Measurements from ENCODE around the gene KRTAP5-11.
"Not testable (repeated sequence)": the region's sequence is repeated elsewhere in the genome, so short reads cannot be mapped to it uniquely, and the experiment has no call there.

Gene KRTAP5-11

DNA sequence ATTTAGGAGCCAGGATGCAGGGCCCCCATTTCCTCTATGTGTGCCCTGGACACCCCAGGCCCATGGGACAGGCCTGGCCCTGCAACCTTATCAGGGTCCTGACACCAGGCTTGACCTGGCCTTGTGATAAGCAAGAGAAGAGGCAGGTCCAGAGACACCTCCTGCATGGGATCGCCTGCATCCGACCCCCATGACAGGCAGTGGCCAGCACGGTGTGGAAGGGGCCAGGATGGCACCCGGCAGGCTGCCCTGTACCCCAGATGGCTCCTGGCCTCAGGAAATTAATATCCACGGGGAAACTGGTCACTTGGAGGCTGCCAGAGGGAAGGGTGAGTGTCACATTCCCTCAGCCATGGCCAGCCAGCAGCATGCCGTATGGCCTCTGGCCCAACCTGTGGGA is 27.7 kb downstream of the KRTAP5-11 start:
- DNase-seq = no peak

DNA sequence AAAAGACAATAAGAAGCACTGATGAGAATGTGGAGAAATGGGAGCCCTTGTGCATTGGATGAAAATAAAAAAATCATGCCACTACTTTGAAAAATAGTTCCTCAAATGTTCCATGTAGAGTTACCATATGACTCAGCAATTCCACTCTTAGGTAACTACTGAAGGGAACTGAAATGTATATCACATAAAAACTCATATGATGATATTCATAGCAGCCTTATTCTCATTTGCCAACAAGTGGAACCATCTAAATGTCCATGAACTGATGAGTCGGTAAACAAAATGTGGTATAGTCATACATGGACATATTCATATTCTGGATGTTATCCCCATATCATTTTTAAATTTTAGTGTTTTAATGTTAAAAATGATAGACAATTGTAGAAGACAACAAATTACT is 31.0 kb downstream of the KRTAP5-11 start:
- no peak for DNase-seq

DNA sequence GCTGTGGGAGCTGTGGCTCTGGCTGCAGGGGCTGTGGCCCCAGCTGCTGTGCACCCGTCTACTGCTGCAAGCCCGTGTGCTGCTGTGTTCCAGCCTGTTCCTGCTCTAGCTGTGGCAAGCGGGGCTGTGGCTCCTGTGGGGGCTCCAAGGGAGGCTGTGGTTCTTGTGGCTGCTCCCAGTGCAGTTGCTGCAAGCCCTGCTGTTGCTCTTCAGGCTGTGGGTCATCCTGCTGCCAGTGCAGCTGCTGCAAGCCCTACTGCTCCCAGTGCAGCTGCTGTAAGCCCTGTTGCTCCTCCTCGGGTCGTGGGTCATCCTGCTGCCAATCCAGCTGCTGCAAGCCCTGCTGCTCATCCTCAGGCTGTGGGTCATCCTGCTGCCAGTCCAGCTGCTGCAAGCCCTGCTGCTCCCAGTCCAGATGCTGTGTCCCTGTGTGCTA is 33.9 kb downstream of the KRTAP5-11 start:
- no peak for DNase-seq

DNA sequence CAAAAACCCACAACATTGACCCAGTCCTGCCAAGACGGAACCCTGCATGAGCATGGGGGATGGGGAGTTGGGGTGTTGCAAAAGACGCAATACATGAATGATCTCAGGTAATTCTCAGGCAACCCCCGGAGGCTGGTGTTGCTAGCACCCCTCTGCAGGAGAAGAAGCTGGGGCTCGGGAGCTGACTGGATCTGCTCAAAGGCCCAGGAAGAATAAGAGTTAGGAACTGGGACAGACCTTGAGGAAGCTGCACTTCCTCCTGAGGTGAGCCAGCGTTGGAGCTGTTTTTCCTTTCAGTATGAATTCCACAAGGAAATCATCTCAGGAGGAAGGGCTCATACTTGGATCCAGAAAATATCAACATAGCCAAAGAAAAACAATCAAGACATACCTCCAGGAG is 34.6 kb downstream of the KRTAP5-11 start, which contains the start of gene KRTAP5-9:
TSS of gene KRTAP5-9 (plus strand) at position 301 of the 400 bp plus-strand sequence. CDS start 238 bp downstream, outside the sequence.
- DNase-seq = no peak

DNA sequence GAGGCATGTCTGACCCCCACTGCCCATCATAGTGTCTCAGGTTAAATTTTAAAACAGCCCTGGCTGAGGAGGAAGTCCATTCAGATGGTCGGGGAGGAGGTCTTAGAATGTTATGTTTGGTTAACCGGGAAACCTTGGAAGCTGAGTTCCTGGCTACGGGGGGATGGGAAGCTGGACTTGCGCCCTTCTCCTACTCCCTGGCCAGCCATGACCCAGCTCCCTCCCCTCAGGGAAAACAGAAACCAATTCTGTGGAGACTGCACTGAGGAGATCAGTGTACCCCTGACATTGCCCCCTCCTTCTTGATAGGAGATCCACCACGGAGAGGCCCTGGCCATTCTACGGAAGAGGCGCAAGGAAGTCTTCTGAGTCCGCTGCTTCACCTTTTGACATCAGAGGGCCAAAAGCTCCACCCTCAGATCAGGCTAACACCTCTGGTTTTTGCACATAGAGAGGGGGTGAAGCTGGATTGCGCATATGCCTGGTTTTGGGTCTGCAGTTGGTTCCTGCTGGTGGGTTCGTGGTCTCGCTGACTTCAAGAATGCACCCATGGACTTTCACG is 37.2 kb downstream of the KRTAP5-11 start:
- DNase-seq = no peak

DNA sequence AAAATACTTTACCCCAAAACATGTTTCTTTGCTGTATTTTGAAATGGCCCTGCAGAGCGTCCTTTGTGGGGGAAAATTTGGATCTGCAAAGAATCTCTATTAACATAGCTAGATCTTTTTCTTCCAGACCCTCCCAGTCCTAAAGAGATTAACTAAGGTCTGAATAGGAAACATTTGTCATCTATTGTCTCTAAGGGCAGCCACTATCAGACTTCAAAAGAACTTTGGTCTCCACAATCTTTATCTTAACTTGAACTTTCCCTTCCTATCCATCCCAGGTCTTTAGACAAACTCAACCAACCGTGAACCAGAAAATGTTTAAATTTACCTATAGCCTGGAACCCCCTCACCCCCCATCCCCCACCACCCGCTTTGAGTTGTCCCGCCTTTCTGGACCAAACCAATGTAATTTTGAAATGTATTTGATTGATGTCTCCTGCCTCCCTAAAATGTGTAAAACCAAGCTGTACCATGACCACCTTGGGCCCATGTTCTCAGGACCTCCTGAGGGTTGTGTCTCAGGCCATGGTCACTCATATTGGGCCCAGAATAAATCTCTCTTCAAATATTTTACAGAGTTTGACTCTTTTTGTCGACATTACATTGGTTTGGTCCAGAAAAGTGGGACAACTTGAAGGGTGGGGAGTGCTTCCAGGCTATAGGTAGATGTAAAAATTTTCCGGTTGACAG is 38.0 kb downstream of the KRTAP5-11 start:
- no peak for DNase-seq

DNA sequence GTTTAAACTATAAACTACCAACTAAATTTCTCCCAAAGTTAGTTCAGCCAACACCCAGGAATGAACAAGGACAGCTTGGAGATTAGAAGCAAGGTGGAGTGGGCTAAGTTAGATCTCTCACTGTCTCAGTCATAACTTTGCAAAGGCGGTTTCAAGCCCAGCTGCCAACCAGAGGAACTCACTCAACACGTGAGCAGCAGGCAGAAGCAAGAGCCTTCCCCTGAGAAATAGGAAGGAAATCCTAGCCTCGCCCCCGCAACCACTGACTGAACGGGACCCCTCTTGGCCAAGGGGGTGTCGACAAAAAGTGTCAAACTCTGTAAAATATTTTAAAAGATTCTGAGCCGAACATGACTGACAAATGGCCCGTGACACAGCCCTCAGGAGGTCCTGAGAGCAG is 38.8 kb downstream of the KRTAP5-11 start:
- no peak for DNase-seq

DNA sequence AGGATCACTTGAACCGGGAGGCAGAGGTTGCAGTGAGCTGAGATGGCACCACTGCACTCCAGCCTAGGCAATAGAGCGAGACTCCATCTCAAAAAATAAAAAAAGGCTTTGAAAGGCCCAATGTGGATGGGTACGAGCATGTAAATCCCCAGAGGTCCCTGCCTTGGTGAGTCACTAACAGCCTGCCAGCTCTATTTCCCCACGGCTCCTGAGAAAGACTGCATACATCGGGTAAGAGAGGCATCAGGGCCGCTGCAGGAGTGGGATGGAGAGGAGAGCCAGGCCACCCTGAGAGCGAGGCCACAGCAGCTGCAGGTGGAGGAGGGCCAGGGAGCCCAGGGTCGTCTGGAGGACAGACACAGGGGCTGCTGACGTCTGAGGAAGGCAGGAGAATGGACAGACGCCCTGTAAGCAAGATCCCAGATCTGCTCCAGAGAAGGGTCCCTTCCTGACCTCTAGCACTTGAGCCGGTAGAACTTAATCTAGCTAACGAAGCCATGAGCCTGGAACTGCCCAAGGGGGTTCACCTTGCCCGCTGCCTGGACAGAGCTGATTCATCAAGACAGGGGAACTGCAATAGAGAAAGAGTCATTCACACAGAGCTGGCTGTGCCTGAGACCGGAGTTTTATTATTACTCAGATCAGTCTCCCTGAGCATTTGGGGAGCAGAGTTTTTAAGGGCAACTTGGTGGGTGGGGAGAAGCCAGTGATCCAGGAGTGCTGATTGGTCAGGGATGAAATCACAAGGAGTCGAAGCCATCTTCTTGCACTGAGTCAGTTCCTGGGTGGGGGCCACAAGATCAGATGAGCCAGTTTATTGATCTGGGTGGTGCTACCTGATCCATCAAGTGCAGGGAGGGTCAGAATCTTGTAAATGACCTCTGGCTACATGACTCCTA is 39.5 kb downstream of the KRTAP5-11 start:
- no peak for DNase-seq

DNA sequence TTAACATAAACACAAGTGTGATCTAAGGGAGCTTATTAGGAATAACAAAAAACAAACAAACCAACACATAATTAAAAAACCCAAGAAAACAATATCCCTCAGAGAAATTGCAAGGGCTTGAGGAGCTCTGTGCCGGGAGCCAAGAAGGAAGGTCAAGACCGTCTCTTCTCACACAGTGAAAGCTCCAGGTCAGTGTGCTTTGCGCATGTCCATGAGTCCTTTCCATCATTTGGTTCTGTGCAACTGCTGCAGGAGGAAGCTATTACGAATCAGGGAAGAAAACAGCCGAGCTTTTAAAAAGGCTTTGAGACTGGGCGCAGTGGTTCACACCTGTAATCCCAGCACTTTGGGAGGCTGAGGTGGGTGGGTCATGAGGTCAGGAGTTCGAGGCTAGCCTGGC is 40.3 kb downstream of the KRTAP5-11 start:
- no peak for DNase-seq

DNA sequence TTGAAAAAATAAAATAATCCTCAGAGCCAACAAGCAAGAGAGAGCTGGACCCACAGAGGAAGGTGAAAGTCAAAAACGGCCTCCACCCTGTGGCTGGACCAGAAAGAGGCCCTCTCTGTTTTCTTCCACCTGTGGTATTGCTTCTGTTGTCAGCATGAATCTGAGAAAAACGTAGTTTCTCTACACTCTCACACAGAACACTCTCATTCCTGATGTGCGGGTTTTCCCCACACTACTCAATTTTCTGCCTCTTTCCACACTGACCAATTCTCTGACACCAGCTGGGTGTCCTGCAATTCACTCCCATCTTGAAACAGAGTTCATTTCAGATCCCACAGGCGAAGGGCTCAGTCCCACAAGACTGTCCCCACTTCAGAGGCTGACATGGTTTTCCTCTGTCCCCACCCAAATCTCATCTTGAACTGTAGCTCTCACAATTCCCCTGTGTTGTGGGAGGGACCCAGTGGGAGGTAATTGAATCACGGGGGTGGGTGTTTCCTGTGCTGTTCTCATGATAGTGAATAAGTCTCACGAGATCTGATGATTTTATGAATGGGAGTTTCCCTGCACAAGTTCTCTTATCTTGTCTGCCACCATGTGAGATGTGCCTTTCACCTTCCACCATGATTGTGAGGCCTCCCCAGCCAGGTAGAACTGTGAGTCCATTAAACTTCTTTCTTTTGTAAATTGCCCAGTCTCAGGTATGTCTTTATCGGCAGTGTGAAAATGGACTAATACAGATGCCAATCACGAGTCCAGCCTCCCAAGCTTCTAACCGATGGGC is 42.0 kb downstream of the KRTAP5-11 start:
- not testable (repeated sequence) for DNase-seq

DNA sequence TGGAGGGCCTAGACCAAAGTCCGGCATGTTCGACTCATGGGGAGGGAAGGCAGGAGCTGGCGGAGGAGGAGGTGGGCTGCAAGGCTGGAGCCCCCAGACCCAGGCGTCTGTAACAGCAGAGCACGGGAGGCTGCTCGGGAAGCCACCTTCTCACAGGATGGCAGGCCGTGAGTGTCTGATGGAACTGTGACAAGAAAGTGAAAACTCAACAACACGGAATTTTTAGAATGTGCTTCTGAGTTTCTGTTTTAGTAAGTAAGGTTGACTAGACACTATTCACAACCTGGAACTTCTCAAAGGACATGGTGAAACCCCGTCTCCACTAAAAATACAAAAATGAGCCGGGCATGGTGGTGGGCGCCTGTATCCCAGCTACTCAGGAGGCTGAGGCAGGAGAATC is 42.7 kb downstream of the KRTAP5-11 start:
- not testable (repeated sequence) for DNase-seq

DNA sequence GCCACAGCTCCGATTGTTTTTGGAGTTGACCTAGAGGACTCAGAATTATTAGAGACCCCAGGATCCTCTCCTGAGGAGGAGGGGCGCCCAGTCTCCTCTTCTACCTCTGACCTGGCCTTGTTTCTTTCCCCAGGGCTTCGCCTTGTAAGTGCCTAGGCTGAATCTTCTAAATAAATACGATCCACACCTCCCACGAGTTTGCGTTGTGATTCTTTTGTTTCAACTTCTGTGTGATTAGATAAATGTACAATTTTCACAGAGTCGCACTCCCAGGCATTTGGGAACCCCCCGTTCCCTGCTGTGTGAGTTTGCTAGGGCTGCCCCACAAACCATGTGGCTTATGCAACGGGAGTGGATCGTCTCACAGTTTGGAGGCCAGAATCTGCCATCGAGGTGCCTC is 43.7 kb downstream of the KRTAP5-11 start:
- DNase-seq = no peak

DNA sequence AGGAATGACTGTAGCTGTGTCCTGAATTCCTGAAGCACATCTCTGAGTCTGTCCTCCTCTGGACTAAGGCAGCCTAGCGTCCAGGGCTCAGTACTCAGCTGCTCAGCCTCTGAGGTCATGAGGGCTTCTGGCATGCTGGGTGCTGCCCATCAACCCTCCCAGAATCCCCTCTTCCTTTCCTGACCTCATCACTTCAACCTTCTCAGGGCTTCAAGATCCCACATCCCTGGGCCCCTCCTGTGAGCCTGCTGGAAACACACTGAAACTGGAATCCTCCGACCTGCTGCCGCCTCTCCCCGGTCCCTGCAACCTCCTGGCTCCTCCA is 44.0 kb downstream of the KRTAP5-11 start:
- DNase-seq = no peak

DNA sequence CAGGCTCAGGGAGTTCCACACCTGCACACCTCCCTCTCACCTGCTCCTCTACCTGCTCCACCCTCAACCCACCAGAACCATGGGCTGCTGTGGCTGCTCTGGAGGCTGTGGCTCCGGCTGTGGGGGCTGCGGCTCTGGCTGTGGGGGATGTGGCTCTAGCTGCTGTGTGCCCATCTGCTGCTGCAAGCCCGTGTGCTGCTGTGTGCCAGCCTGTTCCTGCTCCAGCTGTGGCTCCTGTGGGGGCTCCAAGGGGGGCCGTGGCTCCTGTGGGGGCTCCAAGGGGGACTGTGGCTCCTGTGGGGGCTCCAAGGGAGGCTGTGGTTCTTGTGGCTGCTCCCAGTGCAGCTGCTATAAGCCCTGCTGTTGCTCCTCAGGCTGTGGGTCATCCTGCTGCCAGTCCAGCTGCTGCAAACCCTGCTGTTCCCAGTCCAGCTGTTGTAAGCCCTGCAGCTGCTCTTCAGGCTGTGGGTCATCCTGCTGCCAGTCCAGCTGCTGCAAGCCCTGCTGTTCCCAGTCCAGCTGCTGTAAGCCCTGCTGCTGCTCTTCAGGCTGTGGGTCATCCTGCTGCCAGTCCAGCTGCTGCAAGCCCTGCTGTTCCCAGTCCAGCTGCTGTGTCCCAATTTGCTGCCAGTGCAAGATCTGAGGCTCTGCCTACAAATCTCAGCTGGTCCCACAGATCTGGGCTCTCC is 44.6 kb downstream of the KRTAP5-11 start, which contains the start of gene KRTAP5-8:
TSS of gene KRTAP5-8 (plus strand) at position 49 of the 689 bp plus-strand sequence. CDS start at position 80, 31 bp downstream.
- not testable (repeated sequence) for DNase-seq

DNA sequence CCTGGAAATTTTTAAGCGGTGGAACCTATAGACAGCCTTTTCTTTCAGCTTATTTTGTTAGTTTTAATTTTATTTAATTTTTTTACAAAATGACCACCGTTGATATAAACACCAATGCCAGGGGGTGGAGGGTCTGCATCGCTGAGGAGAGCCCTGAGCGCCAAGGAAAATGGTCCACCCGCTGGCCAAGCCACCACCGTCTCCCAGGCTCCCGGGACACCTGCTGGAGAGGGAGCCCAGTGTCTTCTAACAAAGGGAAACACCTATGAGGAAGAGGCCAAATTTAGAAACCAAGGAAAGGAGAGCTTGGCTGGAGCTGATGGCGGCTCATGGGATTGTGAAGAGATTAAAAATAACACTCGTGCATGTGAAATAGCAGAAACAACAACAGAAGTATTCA is 45.1 kb downstream of the KRTAP5-11 start:
- no peak for DNase-seq

DNA sequence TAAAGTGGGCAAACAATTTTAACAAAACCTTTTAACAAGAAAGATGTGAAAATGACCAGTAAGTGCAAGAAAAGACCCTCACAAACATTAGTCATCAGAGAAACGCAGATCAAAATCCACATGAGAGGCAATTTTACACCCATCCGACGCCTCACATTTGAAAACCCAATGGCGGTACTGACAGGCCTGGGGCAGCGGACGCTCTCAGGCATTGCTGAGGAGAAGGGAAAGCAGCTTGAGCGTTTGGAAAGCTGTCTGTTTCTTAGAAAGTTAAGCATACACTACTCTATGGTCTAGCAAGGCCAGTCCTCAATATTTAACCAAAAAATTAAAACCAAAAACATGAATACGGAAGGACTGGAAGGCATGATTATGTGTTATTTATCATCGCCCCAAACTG is 46.9 kb downstream of the KRTAP5-11 start:
- DNase-seq = no peak

DNA sequence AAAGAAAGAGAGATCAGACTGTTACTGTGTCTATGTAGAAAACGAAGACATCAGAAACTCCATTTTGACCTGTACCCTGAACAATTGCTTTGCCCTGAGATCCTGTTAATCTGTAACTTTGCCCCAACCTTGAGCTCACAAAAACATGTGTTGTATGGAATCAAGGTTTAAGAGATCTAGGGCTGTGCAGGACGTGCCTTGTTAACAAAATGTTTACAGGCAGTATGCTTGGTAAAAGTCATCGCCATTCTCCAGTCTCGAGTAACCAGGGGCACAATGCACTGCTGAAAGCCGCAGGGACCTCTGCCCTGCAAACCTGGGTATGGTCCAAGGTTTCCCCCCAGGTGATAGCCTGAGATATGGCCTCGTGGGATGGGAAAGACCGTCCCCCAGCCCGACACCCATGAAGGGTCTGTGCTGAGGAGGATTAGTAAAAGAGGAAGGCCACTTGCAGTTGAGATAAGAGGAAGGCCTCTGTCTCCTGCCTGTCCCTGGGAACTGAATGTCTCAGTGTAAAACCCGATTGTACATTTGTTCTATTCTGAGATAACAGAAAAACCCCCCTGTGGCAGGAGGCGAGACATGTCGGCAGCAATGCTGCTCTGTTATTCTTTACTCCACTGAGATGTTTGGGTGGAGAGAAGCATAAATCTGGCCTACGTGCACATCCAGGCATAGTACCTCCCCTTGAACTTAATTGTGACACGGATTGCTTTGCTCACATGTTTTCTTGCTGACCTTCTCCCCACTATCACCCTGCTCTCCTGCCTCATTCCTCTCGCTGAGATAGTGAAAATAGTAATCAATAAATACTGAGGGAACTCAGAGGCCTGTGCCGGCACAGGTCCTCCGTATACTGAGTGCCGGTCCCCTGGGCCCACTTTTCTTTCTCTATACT is 47.7 kb downstream of the KRTAP5-11 start:
- not testable (repeated sequence) for DNase-seq

DNA sequence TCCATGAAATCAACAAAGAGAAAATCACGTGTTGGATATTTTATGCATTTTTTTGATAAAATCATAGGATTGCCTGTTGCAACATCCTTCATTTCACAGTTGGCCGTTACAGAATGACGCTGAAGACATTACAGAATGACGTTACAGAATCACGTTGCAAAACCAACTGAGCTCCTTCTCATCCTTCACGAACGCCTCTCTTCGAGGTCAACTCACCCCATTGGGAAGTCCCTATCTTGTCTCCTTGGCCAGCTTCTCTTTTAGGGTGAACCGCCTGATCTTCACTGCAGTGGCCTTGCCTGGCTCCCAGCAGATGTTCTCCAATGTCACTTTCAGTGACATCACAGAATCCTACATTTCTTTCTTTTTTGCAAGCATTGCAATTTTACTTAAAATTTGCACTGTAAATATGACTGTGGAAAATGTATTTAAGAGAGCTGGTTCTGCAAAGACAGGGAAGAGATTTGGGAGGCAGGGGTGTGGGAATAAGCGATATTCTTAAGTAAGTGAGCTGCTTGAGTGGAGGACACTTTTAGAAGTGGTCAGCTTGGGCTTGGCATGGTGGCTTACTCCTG is 50.6 kb downstream of the KRTAP5-11 start:
- no peak for DNase-seq
